Measurements from ENCODE around the gene SCG3. TPM values are rescaled to one million over a fixed set of nuclear protein-coding genes. Genes with fewer than 3 reads are reported as not detected.

Gene SCG3
- total RNA-seq, 1 experiment from 2014 or later, result 22.7 TPM

DNA sequence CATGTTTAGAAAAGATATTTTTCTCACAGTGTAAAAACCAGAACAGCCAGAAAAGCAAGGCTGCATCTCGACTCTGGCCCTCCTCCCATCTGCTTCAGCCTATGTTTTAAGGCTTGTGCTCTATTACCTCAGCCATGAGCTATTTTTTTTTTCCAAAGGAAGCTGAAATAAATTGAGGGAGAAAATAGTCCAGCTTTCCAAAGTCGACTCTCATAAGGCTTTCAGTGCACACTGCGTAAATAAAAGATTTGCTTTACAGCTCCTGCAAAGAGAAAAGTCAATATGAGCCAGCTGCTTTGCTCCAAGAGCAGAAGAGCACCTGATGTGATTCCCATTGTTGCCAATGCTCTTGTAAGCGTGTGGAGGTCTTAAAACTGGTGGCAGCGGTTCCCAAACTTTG, 26.7 kb downstream of the SCG3 start:
- Histone ChIP-seq H3K4me1 (ENCODE audit: insufficient read depth, low read length) (no peaks in the 10 kb centered on the region), H2BK20ac (ENCODE audit: low read depth, low read length, poor library complexity, severe bottlenecking) (no peak overlapping the region), H3K18ac (ENCODE audit: insufficient read length, low read depth, low read length) (no peak overlapping the region), H4K20me1 (ENCODE audit: control insufficient read depth, insufficient read depth, insufficient read length) (no peaks in the 10 kb centered on the region), H3K14ac (ENCODE audit: insufficient read depth, low read length) (no peak overlapping the region), H2BK120ac (ENCODE audit: low read depth, low read length, poor library complexity, severe bottlenecking) (no peak overlapping the region), H2BK5ac (ENCODE audit: insufficient read length, low read length) (no peak overlapping the region), H2AK5ac (ENCODE audit: insufficient read length, low read length) (no peak overlapping the region), H2BK12ac (ENCODE audit: insufficient read length, low read depth, low read length) (no peak overlapping the region), H3K4me2 (ENCODE audit: insufficient read depth, insufficient read length, low read length) (no peak overlapping the region), H4K5ac (ENCODE audit: insufficient read length, low read depth, low read length) (no peak overlapping the region), H4K91ac (ENCODE audit: insufficient read length, low read depth, low read length) (no peak overlapping the region), H3K27ac (ENCODE audit: insufficient read length, low read depth, low read length) (no peak overlapping the region), H2AFZ (ENCODE audit: low read length) (no peak overlapping the region), H3K79me2 (ENCODE audit: insufficient read depth, low read length) (no peaks in the 10 kb centered on the region), H3T11ph (ENCODE audit: low read length) (no peak overlapping the region), H4K8ac (replicated peaks; ENCODE audit: insufficient read length, low read depth, low read length) (no peak overlapping the region), H3K9me3 (ENCODE audit: control insufficient read depth, low read depth, low read length) (no peaks in the 10 kb centered on the region), H3K79me1 (ENCODE audit: insufficient read depth, low read depth, low read length, poor library complexity, severe bottlenecking) (no peaks in the 10 kb centered on the region), H3K9ac (ENCODE audit: extremely low read depth, insufficient read length, low read length) (no peak overlapping the region), H3K23ac (ENCODE audit: insufficient read length, low read depth, low read length) (no peak overlapping the region), H2BK15ac (ENCODE audit: low read depth, low read length) (no peak overlapping the region), H3K23me2 (ENCODE audit: insufficient read length, low read depth, low read length, poor library complexity, severe bottlenecking) (no peaks in the 10 kb centered on the region), H3K4ac (ENCODE audit: low read depth, low read length) (no peak overlapping the region), H3K56ac (ENCODE audit: insufficient read length, low read depth, low read length) (no peak overlapping the region), H3K27me3 (ENCODE audit: insufficient read depth, low read length) (no peaks in the 10 kb centered on the region)
- Mint-ChIP-seq H3K36me3 (ENCODE audit: insufficient read depth in 1 of 3, low read depth in 3 of 3) (no peaks in the 10 kb centered on the region; a peak in 1 of 7 replicates), H3K27me3 (ENCODE audit: low read depth) (no peaks in the 10 kb centered on the region), H3K27ac (no peak overlapping the region), H3K4me3 (no peak overlapping the region), H3K4me1 (no peaks in the 10 kb centered on the region), H3K9me3 (no peaks in the 10 kb centered on the region)
- WGBS (ENCODE audit: extremely low coverage, insufficient read length, low lambda C conversion rate), result no CpG with 5 or more reads among the region's 5 CpGs
- no peak for DNase-seq
- TF ChIP-seq CTCF (conservative IDR thresholded peaks at IDR 0.05), result no peak
